Neuronal stem cell (in vitro differentiated cells): ENCODE measurements around the gene AK9.

Experiments
- DNase-seq: peaks from one replicate; pipeline ENCODE4 v3.0.0-alpha.2; 2013; ENCODE audit warnings: low spot score
- H2AFZ ChIP-seq: one replicate; pipeline ENCODE4 v1.6.1; 2013; ENCODE audit warnings: mild to moderate bottlenecking, low read length, inconsistent platforms
- H2AK5ac ChIP-seq: 2 replicates; pipeline ENCODE4 v1.6.1; 2013; ENCODE audit warnings: low read depth, mild to moderate bottlenecking, inconsistent platforms, low read length, moderate library complexity, mixed read lengths
- H2BK120ac ChIP-seq: 2 replicates; pipeline ENCODE4 v1.6.1; 2013; ENCODE audit warnings: low read depth, mild to moderate bottlenecking, inconsistent platforms, low read length, moderate library complexity, mixed read lengths
- H2BK12ac ChIP-seq: one replicate; pipeline ENCODE4 v1.6.1; 2013; ENCODE audit warnings: low read length, inconsistent platforms
- H2BK15ac ChIP-seq: 2 replicates; pipeline ENCODE4 v1.6.1; 2013; ENCODE audit warnings: mild to moderate bottlenecking, low read length, inconsistent platforms, mixed read lengths
- H2BK5ac ChIP-seq: one replicate; pipeline ENCODE4 v1.6.1; 2013; ENCODE audit warnings: inconsistent platforms, mild to moderate bottlenecking, low read length, moderate library complexity
- H3K14ac ChIP-seq: one replicate; pipeline ENCODE4 v1.6.1; 2013; ENCODE audit warnings: low read length, inconsistent platforms
- H3K18ac ChIP-seq: 2 replicates; pipeline ENCODE4 v1.6.1; 2013; ENCODE audit warnings: low read length, inconsistent platforms
- H3K23ac ChIP-seq: 2 replicates; pipeline ENCODE4 v1.6.1; 2013; ENCODE audit warnings: low read depth, mild to moderate bottlenecking, mixed read lengths, low read length, inconsistent platforms; ENCODE audit not compliant: poor library complexity
- H3K27ac ChIP-seq: replicated peaks from 3 replicates; pipeline ENCODE4 v1.5.1; 2013; ENCODE audit warnings: low read length, inconsistent platforms
- H3K27me3 ChIP-seq, 3 experiments: 2 replicates each; pipeline ENCODE4 v1.6.1; 2013; ENCODE audit warnings: low read length in 3 of 3, mild to moderate bottlenecking in 2 of 3, inconsistent platforms in 1 of 3, low read depth in 1 of 3, mixed read lengths in 1 of 3, moderate library complexity in 1 of 3; ENCODE audit not compliant: control insufficient read depth in 3 of 3, insufficient read depth in 3 of 3
- H3K36me3 ChIP-seq, 2 donors: replicated peaks in 1 of 2; 2 replicates each; pipeline ENCODE4 v1.6.1; 2013; ENCODE audit warnings: low read length in 2 of 2; ENCODE audit not compliant: control insufficient read depth in 2 of 2, insufficient read depth in 2 of 2
- H3K4ac ChIP-seq: 2 replicates; pipeline ENCODE4 v1.6.1; 2013; ENCODE audit warnings: inconsistent platforms, mild to moderate bottlenecking, low read length, moderate library complexity
- H3K4me1 ChIP-seq, 2 donors: 1 replicate in 1 of 2; 2 replicates in 1 of 2; pipeline ENCODE4 v1.6.1; 2013; ENCODE audit warnings: low read length in 2 of 2, low read depth in 1 of 2; ENCODE audit not compliant: control insufficient read depth in 2 of 2, insufficient read depth in 1 of 2
- H3K4me2 ChIP-seq: one replicate; pipeline ENCODE4 v1.6.1; 2013; ENCODE audit warnings: mild to moderate bottlenecking, low read length, inconsistent platforms; ENCODE audit not compliant: insufficient read depth, poor library complexity, severe bottlenecking
- H3K4me3 ChIP-seq, 2 donors: 2 replicates each; pipeline ENCODE4 v1.5.1; 2013; ENCODE audit warnings: low read length in 2 of 2, mild to moderate bottlenecking in 2 of 2, inconsistent platforms in 1 of 2, moderate library complexity in 1 of 2
- H3K79me1 ChIP-seq: one replicate; pipeline ENCODE4 v1.6.1; 2013; ENCODE audit warnings: low read depth, mild to moderate bottlenecking, inconsistent platforms, low read length, moderate library complexity
- H3K9ac ChIP-seq: one replicate; pipeline ENCODE4 v1.6.1; 2013; ENCODE audit warnings: mild to moderate bottlenecking, low read depth, low read length, inconsistent platforms; ENCODE audit not compliant: poor library complexity
- H3K9me3 ChIP-seq, 2 donors: replicated peaks in 1 of 2; 2 replicates each; pipeline versions ENCODE3 to v1.6.1; 2013; ENCODE audit warnings: low read length in 2 of 2, mild to moderate bottlenecking in 2 of 2, inconsistent platforms in 1 of 2, low read depth in 1 of 2, mixed read lengths in 1 of 2, moderate library complexity in 1 of 2; ENCODE audit not compliant: control insufficient read depth in 2 of 2, insufficient read depth in 1 of 2
- H4K8ac ChIP-seq: one replicate; pipeline ENCODE4 v1.6.1; 2013; ENCODE audit warnings: low read depth, mild to moderate bottlenecking, inconsistent platforms, low read length, moderate library complexity
- H4K91ac ChIP-seq: one replicate; pipeline ENCODE4 v1.6.1; 2013; ENCODE audit warnings: low read length, low read depth, mild to moderate bottlenecking, inconsistent platforms; ENCODE audit not compliant: poor library complexity
- WGBS, 2 donors: extraction: QIAGEN DNeasy Blood & Tissue Kit; methylation state at CpG; one replicate each; pipeline ENCODE4 v1.1.7; 2013; ENCODE audit warnings: missing lambda C conversion rate in 2 of 2, mixed read lengths in 1 of 2; ENCODE audit not compliant: insufficient read length in 2 of 2, insufficient replicate concordance in 1 of 2; ENCODE audit errors: extremely low coverage in 2 of 2; 5-methylcytosine and 5-hydroxymethylcytosine counted together

Gene AK9

GRCh38 chr6:109693111-109693510 lies 2.1 kb upstream of the AK9 start:
- no peak overlapping the region for H3K9ac ChIP-seq
- H2AK5ac ChIP-seq, result no peak overlapping the region
- peaks cover 0 to 8% of the 10 kb centered on the region in 2 donors for H3K9me3 ChIP-seq
- H3K27ac ChIP-seq, result no peak overlapping the region
- H3K4me1 ChIP-seq, result peaks cover 2 to 4% of the 10 kb centered on the region in 2 donors
- no peak overlapping the region for H3K4me2 ChIP-seq
- no peak overlapping the region for H3K4me3 ChIP-seq
- no peak overlapping the region for H2BK12ac ChIP-seq
- H2AFZ ChIP-seq, result no peak overlapping the region
- no peak overlapping the region for H3K18ac ChIP-seq
- no peak overlapping the region for H4K8ac ChIP-seq
- no peak overlapping the region for H2BK5ac ChIP-seq
- no peak overlapping the region for H2BK15ac ChIP-seq
- DNase-seq, result no peak
- no peak overlapping the region for H2BK120ac ChIP-seq
- H3K23ac ChIP-seq, result no peak overlapping the region
- H3K36me3 ChIP-seq, result no peaks in the 10 kb centered on the region
- no peak overlapping the region for H3K4ac ChIP-seq
- no peak overlapping the region for H4K91ac ChIP-seq
- H3K27me3 ChIP-seq, result peaks cover 0 to 10% (median 3%) of the 10 kb centered on the region in 3 experiments
- H3K79me1 ChIP-seq, result no peaks in the 10 kb centered on the region
- H3K14ac ChIP-seq, result no peak overlapping the region

DNA sequence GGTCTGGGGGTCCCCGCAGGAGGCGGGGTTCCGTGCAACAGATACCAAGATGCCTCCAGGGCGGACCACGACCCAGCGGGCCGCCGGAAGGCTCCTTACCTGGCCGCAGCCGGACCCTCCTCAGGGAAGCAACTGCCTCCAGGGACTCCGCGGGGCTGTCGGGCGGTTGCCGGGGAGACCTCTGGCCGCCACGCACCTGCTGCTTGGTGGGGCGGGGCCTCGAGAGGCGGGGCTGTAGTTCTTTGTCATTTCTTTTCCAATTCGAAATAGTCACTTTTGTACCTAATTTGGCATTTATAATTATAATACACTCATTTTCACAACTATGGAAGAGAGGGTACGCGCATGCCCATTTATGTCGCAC lies 647 bp downstream of the AK9 start:
- H4K91ac ChIP-seq, result no peak overlapping the region
- H3K27me3 ChIP-seq, result peaks cover 0 to 10% (median 3%) of the 10 kb centered on the region in 3 experiments
- no peak overlapping the region for H3K9ac ChIP-seq
- no peak overlapping the region for H2BK15ac ChIP-seq
- H3K79me1 ChIP-seq, result no peaks in the 10 kb centered on the region
- H2BK120ac ChIP-seq, result no peak overlapping the region
- H3K4me3 ChIP-seq, result peak overlapping the region; percentile 86 to 92
- no peaks in the 10 kb centered on the region for H3K9me3 ChIP-seq
- no peak overlapping the region for H4K8ac ChIP-seq
- no peak overlapping the region for H2AK5ac ChIP-seq
- H3K36me3 ChIP-seq, result no peaks in the 10 kb centered on the region
- no peak overlapping the region for H2BK5ac ChIP-seq
- H3K4me2 ChIP-seq, result peak overlapping the region; percentile 70
- peak overlapping the region; percentile 72 for H3K27ac ChIP-seq
- H2AFZ ChIP-seq, result peak overlapping the region; percentile 96
- H3K14ac ChIP-seq, result no peak overlapping the region
- peak; percentile 43 for DNase-seq
- H3K4me1 ChIP-seq, result peaks cover 2 to 4% of the 10 kb centered on the region in 2 donors
- no peak overlapping the region for H3K18ac ChIP-seq
- WGBS, 2 donors, result no CpG with 5 or more reads among the region's 24 CpGs
- no peak overlapping the region for H3K4ac ChIP-seq
- H2BK12ac ChIP-seq, result no peak overlapping the region
- no peak overlapping the region for H3K23ac ChIP-seq

DNA sequence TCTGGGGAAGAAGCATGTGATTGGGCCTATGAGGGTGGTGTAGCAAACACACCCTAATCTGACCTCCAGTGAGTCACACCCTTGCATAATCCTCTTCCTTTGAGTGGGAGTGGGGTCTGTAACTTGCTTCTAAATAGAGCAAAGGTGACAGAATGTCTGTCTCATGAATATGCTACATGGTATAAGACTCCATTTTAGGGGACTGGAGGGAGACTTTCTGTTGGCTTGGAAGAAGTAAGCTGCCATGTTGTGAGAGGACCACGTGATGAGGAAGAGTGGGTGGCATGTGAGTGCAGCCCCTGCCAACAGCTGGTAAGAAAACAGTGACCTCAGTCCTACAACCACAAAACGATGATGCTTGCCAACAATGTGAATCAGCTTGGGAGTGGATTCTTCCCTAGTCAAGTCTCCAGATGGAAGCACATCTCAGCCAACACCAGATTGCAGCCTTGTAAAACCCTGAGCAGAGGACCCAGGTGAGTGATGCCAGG lies 3.7 kb downstream of the AK9 start:
- Histone ChIP-seq H3K4me2 (no peak overlapping the region), H4K91ac (no peak overlapping the region), H3K27me3 (peaks cover 0 to 10% (median 3%) of the 10 kb centered on the region in 3 experiments), H3K4ac (no peak overlapping the region), H3K9me3 (no peaks in the 10 kb centered on the region), H3K14ac (no peak overlapping the region), H3K4me3 (no peak overlapping the region), H2BK5ac (no peak overlapping the region), H3K79me1 (no peaks in the 10 kb centered on the region), H4K8ac (no peak overlapping the region), H3K23ac (no peak overlapping the region), H3K36me3 (no peaks in the 10 kb centered on the region), H2AK5ac (no peak overlapping the region), H2AFZ (no peak overlapping the region), H3K9ac (no peak overlapping the region), H3K18ac (no peak overlapping the region), H2BK15ac (no peak overlapping the region), H3K27ac (no peak overlapping the region), H2BK120ac (no peak overlapping the region), H3K4me1 (peaks cover 2 to 4% of the 10 kb centered on the region in 2 donors), H2BK12ac (no peak overlapping the region)
- DNase-seq, result no peak
- WGBS, 2 donors, result no CpG with 5 or more reads among the region's 2 CpGs

- Histone ChIP-seq H3K36me3 (no peaks in the 10 kb centered on the region), H2BK120ac (no peak overlapping the region), H3K4me2 (no peak overlapping the region), H3K4me1 (peaks cover 2 to 4% of the 10 kb centered on the region in 2 donors), H3K14ac (no peak overlapping the region), H3K27ac (no peak overlapping the region), H2BK5ac (no peak overlapping the region), H4K8ac (no peak overlapping the region), H3K4ac (no peak overlapping the region), H2BK12ac (no peak overlapping the region), H3K18ac (no peak overlapping the region), H3K9ac (no peak overlapping the region), H2AFZ (no peak overlapping the region), H2BK15ac (no peak overlapping the region), H3K27me3 (peaks cover 0 to 10% (median 3%) of the 10 kb centered on the region in 3 experiments), H3K79me1 (no peaks in the 10 kb centered on the region), H4K91ac (no peak overlapping the region), H3K23ac (no peak overlapping the region), H3K4me3 (no peak overlapping the region), H2AK5ac (no peak overlapping the region), H3K9me3 (no peaks in the 10 kb centered on the region)
- DNase-seq, result no peak
- WGBS, 2 donors, result no CpG with 5 or more reads among the region's 1 CpG
Measured at GRCh38 chr6:109686566-109687265, 4.3 kb downstream of the AK9 start.
